ENCODE data around the gene SMIM45. TPM values are rescaled to one million over a fixed set of nuclear protein-coding genes. Genes with fewer than 3 reads are reported as not detected.

SMIM45 gene

Other genes starting within 250 kb of the SMIM45 start
- 10 to 100 TPM; 17.9 to 19.9 TPM for gene CCDC134, start 151.5 kb upstream of the SMIM45 start, total RNA-seq
- gene CCDC134, start 151.5 kb upstream of the SMIM45 start, polyA plus RNA-seq, result 5.5 TPM
- 10 to 100 TPM; 85.1 to 87.1 TPM for gene SREBF2, start 119.0 kb upstream of the SMIM45 start, total RNA-seq
- gene SREBF2, start 119.0 kb upstream of the SMIM45 start, polyA plus RNA-seq, result 24.5 TPM
- gene SHISA8, start 37.1 kb upstream of the SMIM45 start, total RNA-seq, result 1 to 10 TPM; 1.3 to 1.4 TPM
- gene SHISA8, start 37.1 kb upstream of the SMIM45 start, polyA plus RNA-seq, result not detected
- 1 to 10 TPM; 5.4 to 5.9 TPM for gene TNFRSF13C, start 25.3 kb upstream of the SMIM45 start, total RNA-seq
- 2.0 TPM for gene TNFRSF13C, start 25.3 kb upstream of the SMIM45 start, polyA plus RNA-seq
- 10 to 100 TPM; 73.2 to 77.5 TPM for gene CENPM, start 5.0 kb upstream of the SMIM45 start, total RNA-seq
- 19.2 TPM for gene CENPM, start 5.0 kb upstream of the SMIM45 start, polyA plus RNA-seq
- under 1 TPM; 0.33 to 0.51 TPM for gene SEPTIN3, start 17.3 kb downstream of the SMIM45 start, total RNA-seq
- gene SEPTIN3, start 17.3 kb downstream of the SMIM45 start, polyA plus RNA-seq, result not detected
- under 1 TPM; 0.66 to 0.82 TPM for gene WBP2NL, start 46.6 kb downstream of the SMIM45 start, total RNA-seq
- gene WBP2NL, start 46.6 kb downstream of the SMIM45 start, polyA plus RNA-seq, result 0.70 TPM
- gene NAGA, start 118.7 kb downstream of the SMIM45 start, total RNA-seq, result 10 to 100 TPM; 20.3 to 21.2 TPM
- 19.0 TPM for gene NAGA, start 118.7 kb downstream of the SMIM45 start, polyA plus RNA-seq
- 1 to 10 TPM; 3.1 TPM for gene PHETA2, start 122.1 kb downstream of the SMIM45 start, total RNA-seq
- gene PHETA2, start 122.1 kb downstream of the SMIM45 start, polyA plus RNA-seq, result 0.67 TPM
- 10 to 100 TPM; 67.9 to 74.5 TPM for gene SMDT1, start 127.5 kb downstream of the SMIM45 start, total RNA-seq
- gene SMDT1, start 127.5 kb downstream of the SMIM45 start, polyA plus RNA-seq, result 160 TPM
- 100 to 1,000 TPM; 106 to 126 TPM for gene NDUFA6, start 138.6 kb downstream of the SMIM45 start, total RNA-seq
- 140 TPM for gene NDUFA6, start 138.6 kb downstream of the SMIM45 start, polyA plus RNA-seq
- gene CYP2D6, start 178.7 kb downstream of the SMIM45 start, total RNA-seq, result 1 to 10 TPM; 1.8 to 2.2 TPM
- gene CYP2D6, start 178.7 kb downstream of the SMIM45 start, polyA plus RNA-seq, result 0.26 TPM